Measurements from ENCODE around the gene WFDC5.

DNA sequence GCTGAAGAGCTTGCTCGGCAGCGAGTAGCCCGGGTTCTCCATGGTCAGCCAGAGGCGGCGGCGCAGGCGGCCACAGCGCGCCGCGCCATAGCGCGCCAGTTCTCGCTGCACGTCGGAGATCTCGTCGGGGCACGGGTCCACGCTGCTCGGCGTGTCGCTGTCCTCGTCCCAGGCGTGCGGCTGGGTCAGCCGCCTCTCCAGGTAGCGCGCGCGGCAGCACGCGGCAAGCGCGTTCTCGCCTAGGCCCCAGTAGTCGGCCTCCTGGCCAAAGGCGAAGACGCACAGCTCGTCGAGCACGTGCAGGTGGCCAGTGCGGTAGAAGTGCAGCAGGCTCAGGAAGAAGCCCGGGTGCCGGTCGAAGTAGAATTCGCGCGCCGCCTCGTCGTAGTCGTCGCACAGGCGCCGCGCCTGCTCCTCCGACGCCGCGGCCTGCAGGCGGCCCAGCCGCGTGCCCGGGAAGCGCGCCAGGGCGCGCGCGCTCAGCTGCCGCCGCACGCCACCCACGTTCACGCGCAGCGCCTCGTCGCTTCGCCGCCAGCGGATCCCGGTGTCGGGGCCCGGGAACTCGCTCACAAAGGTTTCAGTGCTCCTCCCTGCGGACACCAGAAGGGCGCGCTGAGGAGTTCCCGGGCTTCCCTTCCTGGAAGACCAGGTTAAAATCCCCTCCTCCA, 16.7 kb downstream of the WFDC5 start:
- TF ChIP-seq, protein P1, sequence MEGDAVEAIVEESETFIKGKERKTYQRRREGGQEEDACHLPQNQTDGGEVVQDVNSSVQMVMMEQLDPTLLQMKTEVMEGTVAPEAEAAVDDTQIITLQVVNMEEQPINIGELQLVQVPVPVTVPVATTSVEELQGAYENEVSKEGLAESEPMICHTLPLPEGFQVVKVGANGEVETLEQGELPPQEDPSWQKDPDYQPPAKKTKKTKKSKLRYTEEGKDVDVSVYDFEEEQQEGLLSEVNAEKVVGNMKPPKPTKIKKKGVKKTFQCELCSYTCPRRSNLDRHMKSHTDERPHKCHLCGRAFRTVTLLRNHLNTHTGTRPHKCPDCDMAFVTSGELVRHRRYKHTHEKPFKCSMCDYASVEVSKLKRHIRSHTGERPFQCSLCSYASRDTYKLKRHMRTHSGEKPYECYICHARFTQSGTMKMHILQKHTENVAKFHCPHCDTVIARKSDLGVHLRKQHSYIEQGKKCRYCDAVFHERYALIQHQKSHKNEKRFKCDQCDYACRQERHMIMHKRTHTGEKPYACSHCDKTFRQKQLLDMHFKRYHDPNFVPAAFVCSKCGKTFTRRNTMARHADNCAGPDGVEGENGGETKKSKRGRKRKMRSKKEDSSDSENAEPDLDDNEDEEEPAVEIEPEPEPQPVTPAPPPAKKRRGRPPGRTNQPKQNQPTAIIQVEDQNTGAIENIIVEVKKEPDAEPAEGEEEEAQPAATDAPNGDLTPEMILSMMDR (conservative IDR thresholded peaks at IDR 0.05; ENCODE audit: low read length): no peak
- TF ChIP-seq EZH2phosphoT487 (IDR thresholded peaks at IDR 0.05; ENCODE audit: borderline replicate concordance, low read depth, low read length): no peak
